ENCODE data around the gene ADAM15.

The ADAM15 gene, protein sequence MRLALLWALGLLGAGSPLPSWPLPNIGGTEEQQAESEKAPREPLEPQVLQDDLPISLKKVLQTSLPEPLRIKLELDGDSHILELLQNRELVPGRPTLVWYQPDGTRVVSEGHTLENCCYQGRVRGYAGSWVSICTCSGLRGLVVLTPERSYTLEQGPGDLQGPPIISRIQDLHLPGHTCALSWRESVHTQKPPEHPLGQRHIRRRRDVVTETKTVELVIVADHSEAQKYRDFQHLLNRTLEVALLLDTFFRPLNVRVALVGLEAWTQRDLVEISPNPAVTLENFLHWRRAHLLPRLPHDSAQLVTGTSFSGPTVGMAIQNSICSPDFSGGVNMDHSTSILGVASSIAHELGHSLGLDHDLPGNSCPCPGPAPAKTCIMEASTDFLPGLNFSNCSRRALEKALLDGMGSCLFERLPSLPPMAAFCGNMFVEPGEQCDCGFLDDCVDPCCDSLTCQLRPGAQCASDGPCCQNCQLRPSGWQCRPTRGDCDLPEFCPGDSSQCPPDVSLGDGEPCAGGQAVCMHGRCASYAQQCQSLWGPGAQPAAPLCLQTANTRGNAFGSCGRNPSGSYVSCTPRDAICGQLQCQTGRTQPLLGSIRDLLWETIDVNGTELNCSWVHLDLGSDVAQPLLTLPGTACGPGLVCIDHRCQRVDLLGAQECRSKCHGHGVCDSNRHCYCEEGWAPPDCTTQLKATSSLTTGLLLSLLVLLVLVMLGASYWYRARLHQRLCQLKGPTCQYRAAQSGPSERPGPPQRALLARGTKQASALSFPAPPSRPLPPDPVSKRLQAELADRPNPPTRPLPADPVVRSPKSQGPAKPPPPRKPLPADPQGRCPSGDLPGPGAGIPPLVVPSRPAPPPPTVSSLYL

GRCh38 chr1:155050560-155051341 is at the start of gene ADAM15:
Gene ADAM15, plus strand, starts transcription at chr1:155051316. Its CDS starts 71 bp downstream, at chr1:155051387.
- Mint-ChIP-seq H3K4me1 (peaks cover 18% of the 10 kb centered on the region), H3K27ac (peak within 1 kb of the TSS; percentile 75 to 94 (median 91)), H3K36me3 (ENCODE audit: low read depth) (no peaks in the 10 kb centered on the region), H3K27me3 (ENCODE audit: low read depth) (peaks cover 8% of the 10 kb centered on the region), H3K9me3 (no peaks in the 10 kb centered on the region), H3K4me3 (peak within 1 kb of the TSS; percentile 88 to 89 (median 88))
- peak; percentile 78 to 96 (median 83) for TF ChIP-seq CTCF (IDR thresholded peaks at IDR 0.05; ENCODE audit: unreplicated experiment in 3 of 3)

DNA sequence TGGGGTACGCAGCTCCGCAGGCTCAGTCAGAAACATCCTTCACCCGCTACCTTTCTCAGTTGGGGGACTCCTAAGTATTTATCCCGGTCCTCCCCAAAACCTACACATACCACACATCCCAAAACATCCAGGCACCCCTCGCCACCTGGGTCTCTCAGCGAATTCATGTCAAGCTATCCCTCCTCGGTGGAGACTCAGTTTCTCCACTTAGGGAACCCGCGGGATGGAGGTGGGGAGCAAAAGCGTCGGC is 49.8 kb upstream of the ADAM15 start:
- no peaks in the 10 kb centered on the region for H3K36me3 Mint-ChIP-seq (ENCODE audit: low read depth)
- H3K4me3 Mint-ChIP-seq = peak overlapping the region; percentile 88 to 93 (median 90)
- H3K27me3 Mint-ChIP-seq (ENCODE audit: low read depth) = no peaks in the 10 kb centered on the region
- H3K27ac Mint-ChIP-seq = peak overlapping the region in 2 of 3 experiments; percentile 64 to 98
- no peaks in the 10 kb centered on the region for H3K9me3 Mint-ChIP-seq
- peaks cover 24% of the 10 kb centered on the region for H3K4me1 Mint-ChIP-seq
- no peak for TF ChIP-seq CTCF (IDR thresholded peaks at IDR 0.05; ENCODE audit: unreplicated experiment in 3 of 3)

- H3K4me3 Mint-ChIP-seq = peak overlapping the region; percentile 88 to 93 (median 92)
- no peaks in the 10 kb centered on the region for H3K9me3 Mint-ChIP-seq
- peak; percentile 21 to 57 (median 24) for TF ChIP-seq CTCF (IDR thresholded peaks at IDR 0.05; ENCODE audit: unreplicated experiment in 3 of 3)
- peaks cover 28% of the 10 kb centered on the region for H3K4me1 Mint-ChIP-seq
- H3K36me3 Mint-ChIP-seq (ENCODE audit: low read depth) = no peaks in the 10 kb centered on the region
- H3K27me3 Mint-ChIP-seq (ENCODE audit: low read depth) = no peaks in the 10 kb centered on the region
- peak overlapping the region; percentile 75 to 98 (median 83) for H3K27ac Mint-ChIP-seq
Measured at GRCh38 chr1:155001675-155002463, 49.2 kb upstream of the ADAM15 start.

GRCh38 chr1:155002464-155003226 is 48.5 kb upstream of the ADAM15 start, which contains the start of gene ZBTB7B:
Gene ZBTB7B, plus strand, starts transcription at chr1:155002802. Its CDS starts 11,859 bp downstream, at chr1:155014661.
- Mint-ChIP-seq H3K27me3 (ENCODE audit: low read depth) (no peaks in the 10 kb centered on the region), H3K4me1 (peaks cover 25% of the 10 kb centered on the region), H3K36me3 (ENCODE audit: low read depth) (no peaks in the 10 kb centered on the region), H3K4me3 (peak within 1 kb of the TSS; percentile 92 to 96 (median 92)), H3K27ac (peak within 1 kb of the TSS; percentile 79 to 93 (median 83)), H3K9me3 (no peaks in the 10 kb centered on the region)
- TF ChIP-seq CTCF (IDR thresholded peaks at IDR 0.05; ENCODE audit: unreplicated experiment in 3 of 3) = no peak

Measured in nephron (organoid).